Activated gamma-delta T cell treated with Interleukin-2 at 50 U/mL for 16 hours (primary cell): Measurements from ENCODE around the gene SCYL1.
A peak's percentile ranks its signal among the peaks of the same experiment; 100 is the strongest.

Source experiments
- DNase-seq: peaks from one replicate; pipeline ENCODE4 v3.0.0-alpha.2; 2020

SCYL1 gene

GRCh38 chr11:65537620-65538231, 12.8 kb downstream of the SCYL1 start:
- DNase-seq, result no peak

GRCh38 chr11:65538232-65538914, 13.5 kb downstream of the SCYL1 start:
- DNase-seq, result no peak

- DNase-seq, result no peak
These were observed 14.2 kb downstream of the SCYL1 start for GRCh38 chr11:65538915-65539743.

GRCh38 chr11:65539744-65540289, 14.9 kb downstream of the SCYL1 start:
- no peak for DNase-seq

- DNase-seq, result peak; percentile 84
These were observed 15.6 kb downstream of the SCYL1 start for GRCh38 chr11:65540290-65541092.

- no peak for DNase-seq
These were observed 16.5 kb downstream of the SCYL1 start for GRCh38 chr11:65541093-65541982.

- no peak for DNase-seq
These were observed 18.0 kb downstream of the SCYL1 start for GRCh38 chr11:65542738-65543390.

- no peak for DNase-seq
These were observed 21.0 kb downstream of the SCYL1 start for GRCh38 chr11:65545853-65546216.

GRCh38 chr11:65546217-65546958, 21.5 kb downstream of the SCYL1 start:
- peak; percentile 99 for DNase-seq

- DNase-seq, result peak; percentile 39
These were observed 22.7 kb downstream of the SCYL1 start for GRCh38 chr11:65547446-65548125.

GRCh38 chr11:65548395-65548794, 23.5 kb downstream of the SCYL1 start:
- no peak for DNase-seq

- DNase-seq, result no peak
These were observed 24.2 kb downstream of the SCYL1 start for GRCh38 chr11:65549096-65549495.

- DNase-seq, result peak; percentile 64
These were observed 26.9 kb downstream of the SCYL1 start for GRCh38 chr11:65551572-65552387.

GRCh38 chr11:65552388-65552951, 27.6 kb downstream of the SCYL1 start:
- no peak for DNase-seq

GRCh38 chr11:65553301-65554001, 28.6 kb downstream of the SCYL1 start:
- peak; percentile 73 for DNase-seq

- DNase-seq, result no peak
These were observed 29.4 kb downstream of the SCYL1 start for GRCh38 chr11:65554057-65554818.

GRCh38 chr11:65554842-65555430, 30.1 kb downstream of the SCYL1 start:
- DNase-seq, result no peak
